Ammon's horn (tissue), 1 donor: ENCODE results near the gene CENPK.
"Not testable (repeated sequence)": the region's sequence is repeated elsewhere in the genome, so short reads cannot be mapped to it uniquely, and the experiment has no call there.

Experiments
- DNase-seq: peaks from one replicate; pipeline ENCODE4 v3.0.0-alpha.2; 2016; ENCODE audit warnings: low spot score

The CENPK gene, protein sequence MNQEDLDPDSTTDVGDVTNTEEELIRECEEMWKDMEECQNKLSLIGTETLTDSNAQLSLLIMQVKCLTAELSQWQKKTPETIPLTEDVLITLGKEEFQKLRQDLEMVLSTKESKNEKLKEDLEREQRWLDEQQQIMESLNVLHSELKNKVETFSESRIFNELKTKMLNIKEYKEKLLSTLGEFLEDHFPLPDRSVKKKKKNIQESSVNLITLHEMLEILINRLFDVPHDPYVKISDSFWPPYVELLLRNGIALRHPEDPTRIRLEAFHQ

DNA sequence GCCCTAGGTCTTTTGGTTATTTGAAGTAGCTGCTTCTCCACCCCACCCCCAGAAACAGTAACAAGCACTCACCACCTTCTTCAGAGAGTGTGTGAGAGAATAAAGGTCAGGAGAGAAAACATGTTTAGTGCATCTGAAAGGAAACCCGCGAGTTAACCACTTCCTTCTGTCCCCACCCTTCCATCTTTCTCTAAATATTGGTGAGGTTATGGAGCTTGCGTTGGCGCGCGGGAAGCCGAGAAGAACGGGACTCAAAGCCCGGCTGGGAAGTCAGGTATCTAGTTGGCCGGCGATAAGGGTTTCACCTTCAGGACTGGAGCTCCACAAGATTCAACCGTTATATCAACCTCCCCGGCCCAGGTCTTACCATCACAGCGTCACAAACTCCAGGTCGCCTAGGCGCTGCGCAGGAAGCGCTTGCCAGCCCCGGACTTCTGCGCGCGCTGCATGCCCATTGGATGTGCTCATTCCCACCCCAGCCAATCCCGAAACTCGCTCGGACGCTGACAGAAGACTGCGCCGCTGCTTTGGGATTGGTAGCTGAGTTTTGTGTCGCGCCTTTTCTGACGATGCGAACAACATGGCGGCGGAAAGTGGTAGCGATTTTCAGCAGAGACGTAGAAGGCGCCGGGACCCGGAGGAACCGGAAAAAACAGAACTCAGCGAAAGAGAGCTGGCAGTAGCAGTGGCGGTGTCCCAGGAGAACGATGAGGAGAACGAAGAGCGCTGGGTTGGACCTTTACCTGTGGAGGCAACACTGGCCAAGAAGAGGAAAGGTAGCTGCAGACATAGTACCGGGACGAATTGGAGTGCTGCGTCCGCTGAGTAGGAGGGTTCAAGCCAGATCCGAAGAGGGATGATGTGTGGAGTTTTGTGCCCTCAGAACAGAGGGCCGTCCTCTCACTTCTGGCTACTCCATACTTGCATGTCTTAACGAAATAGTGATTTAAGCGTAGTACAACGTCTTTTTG lies at the start of gene CENPK, which contains the start of gene PPWD1:
Gene CENPK (minus strand): TSS at position 438 of the 971 bp plus-strand sequence. CDS start 8,261 bp downstream, outside the sequence.
Gene PPWD1 (plus strand): TSS at position 566 of the 971 bp plus-strand sequence. CDS start 15 bp downstream, at position 581.
- DNase-seq, result peak; percentile 97

DNA sequence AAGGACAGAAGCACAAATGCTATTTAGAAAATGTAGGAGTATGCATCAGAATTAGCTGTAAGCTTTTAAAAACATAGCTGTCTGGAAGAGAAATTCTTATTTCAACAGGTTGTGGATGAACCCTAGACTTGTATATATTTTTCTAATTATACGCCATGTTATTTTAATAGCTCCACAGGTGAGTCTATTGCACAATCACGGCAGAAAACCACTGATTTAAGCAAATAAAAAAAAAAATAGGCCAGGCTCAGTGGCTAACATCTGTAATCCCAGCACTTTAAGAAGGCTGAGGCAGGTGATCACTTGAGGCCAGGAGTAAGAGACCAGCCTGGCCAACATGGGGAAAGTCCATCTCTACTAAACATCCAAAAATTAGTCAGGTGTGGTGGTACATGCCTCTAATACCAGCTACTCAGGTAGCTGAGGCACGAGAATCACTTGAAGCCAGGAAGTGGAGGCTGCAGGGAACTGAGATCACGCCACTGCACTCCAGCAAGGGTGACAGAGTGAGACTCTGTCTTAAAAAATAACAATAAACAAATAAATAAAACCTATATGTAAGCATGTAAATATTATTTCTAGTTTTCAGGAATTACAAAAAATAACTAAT lies 49.4 kb upstream of the CENPK start:
- DNase-seq, result no peak

DNA sequence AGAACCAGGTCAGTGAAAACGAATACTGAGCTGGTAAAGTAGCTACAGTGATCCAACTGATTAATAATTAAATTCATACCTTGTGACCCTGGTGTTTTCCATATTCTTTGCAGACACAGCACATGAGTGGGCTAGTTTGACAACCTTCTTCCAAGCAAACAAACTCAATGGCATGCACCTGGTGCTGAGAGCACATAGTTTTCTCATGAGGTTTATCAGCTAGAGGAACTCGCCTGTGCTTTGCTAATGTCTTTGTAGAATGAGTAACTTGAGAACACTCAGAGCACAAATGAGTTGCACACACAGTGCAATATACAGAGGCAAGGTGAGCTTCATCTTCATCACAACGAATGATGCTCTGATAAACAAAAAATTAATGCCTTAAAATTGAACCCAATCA lies 48.6 kb upstream of the CENPK start:
- no peak for DNase-seq

DNA sequence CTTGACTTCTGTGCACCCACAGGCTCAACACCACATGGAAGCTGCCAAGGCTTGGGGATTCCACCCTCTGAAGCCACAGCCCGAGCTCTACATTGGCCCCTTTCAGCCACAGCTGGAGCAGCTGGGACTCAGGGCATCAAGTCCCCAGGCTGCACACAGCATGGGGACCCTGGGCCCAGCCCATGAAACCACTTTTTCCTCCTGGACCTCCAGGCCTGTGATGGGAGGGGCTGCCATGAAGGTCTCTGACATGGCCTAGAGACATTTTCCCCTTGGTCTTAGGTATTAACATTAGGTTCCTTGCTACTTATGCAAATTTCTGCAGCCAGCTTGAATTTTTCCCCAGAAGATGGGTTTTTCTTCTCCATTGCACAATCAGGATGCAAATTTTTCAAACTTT lies 38.8 kb upstream of the CENPK start:
- not testable (repeated sequence) for DNase-seq

DNA sequence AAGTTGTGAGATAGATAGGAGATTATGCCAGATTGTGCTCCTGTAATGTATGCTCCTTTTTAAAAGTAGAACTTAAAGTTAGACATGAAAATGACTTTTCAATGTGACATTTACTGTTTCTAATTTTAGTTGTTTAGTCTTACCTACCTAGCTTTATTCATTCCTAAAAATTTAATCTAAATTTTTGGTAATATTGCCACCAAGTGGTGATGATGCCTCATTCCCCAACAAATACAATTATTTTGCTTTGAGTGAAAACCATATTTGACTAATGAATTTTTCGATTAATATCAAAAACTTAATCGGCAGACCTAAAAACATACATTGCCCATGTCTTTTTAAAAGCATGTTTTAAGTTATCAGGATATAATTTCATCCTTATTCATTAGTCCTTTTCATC lies 25.7 kb upstream of the CENPK start:
- DNase-seq, result no peak

DNA sequence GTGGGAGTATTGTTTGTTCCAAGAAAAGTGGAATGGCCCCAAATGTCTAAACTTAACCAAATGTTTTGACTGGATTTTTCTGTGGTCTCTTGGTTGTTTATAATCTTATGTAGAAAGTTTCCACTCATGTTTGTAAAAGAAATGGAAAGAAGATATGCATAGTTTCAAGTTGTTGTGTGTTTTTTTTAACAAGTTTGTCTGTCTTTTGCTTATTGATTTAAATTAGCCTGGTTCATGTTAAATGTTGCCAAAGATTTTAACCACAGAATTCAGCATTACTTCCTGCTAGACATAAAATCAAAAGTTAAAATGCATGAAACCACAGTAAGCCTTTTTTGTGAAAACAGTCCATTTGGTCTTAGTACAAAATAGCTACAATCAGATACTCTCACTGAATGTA lies 14.2 kb upstream of the CENPK start:
- DNase-seq, result no peak

DNA sequence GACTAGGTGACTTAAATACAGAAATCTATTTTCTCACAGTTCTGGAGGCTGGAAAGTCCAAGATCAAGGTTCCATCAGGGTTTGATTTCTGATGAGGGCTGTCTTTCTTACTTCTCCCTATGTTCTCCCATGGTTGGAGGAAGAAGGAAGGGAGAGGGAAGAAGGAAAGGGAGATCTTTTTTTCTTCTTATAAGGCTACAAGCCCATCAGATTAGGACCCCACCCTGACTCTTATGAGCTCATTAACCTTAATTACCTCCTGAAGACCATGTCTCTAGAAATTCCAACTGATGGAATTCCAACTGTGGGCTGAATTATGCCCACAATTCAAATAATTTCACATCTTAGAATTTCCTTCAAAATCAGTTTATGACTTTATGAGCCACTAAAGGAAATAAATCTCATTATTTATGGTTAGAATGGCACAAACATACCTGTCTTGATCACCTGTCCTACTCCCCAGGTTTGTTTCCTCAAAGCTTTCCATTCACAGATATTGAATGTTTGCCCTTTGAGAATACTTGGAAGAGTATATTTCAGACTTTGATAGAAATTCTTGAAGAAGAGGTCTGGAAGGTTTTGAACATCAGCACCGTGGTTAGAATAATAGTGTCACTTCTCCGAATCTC lies 7.7 kb upstream of the CENPK start:
- DNase-seq, result no peak

DNA sequence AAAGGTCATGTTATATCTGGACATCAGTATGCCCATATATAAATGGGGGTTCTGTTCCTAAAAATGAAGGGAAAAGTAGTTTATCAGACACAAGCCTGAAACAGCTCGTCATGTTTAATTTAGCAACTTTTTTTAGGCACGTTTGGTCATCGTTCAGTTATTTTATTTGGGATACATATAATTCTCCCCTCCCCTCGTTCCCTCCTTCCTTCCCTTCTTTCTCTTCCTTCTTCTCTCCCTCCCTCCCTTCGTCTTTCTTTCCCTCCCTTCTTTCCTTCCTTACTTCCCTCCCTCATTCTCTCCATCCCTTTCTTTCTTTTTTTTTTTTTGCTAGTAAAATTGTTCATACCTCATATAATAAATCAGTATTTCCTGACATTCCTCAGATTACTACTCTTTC lies 3.5 kb upstream of the CENPK start:
- no peak for DNase-seq

DNA sequence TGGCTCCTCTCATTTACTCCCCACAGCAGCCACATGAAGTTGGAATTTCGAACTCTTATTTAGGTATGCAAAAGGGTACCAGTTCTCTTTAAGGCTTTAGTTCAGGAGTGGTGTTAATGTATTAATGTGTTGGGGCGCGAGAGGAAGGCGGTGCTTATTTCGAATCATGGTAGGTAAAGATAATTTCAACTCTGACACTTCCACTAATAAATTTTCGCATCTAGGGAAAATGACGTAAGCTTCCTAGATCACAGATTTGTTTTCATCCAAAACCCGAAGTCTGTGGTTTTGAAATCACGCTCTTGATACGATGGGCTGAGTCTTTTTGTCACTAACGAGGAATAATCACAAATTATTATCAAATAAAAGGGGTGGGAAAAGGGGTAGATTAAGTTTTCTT lies 809 bp upstream of the CENPK start:
- DNase-seq, result no peak

DNA sequence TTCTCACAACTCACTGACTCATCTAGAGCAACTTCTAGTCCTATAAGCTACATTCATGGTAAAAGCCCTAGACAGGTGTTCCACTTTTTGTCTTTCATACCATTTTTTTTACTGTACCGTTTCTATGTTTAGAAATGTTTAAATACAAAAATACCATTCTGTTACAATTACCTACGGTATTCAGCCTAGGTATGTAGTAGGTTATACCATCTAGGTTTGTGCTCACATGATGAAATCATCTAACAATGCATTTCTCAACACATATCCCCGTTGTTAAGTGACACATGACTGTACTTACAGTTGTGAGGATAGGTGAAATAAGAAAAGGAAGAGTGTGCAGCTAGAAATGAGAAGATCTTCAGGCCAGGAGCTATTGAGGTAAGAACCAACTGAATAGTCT lies 6.2 kb downstream of the CENPK start:
- no peak for DNase-seq

DNA sequence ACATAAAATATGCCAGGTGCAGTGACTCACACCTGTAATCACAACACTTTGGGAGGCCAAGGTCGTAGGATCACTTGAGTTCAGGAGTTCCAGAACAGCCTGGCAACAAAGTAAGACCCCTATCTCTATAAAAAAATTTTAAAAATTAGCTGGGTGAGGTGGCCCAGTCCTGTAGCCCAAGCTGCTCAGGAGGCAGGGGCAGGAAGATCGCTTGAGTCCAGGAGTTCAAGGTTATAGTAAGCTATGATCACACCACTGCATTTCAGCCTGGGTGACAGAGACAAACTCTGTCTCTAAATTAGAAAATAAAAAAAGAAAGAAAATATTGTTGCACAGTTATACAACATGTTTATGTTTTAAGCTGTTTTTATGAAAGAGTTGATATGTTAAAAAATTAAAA lies 6.8 kb downstream of the CENPK start:
- DNase-seq, result no peak

DNA sequence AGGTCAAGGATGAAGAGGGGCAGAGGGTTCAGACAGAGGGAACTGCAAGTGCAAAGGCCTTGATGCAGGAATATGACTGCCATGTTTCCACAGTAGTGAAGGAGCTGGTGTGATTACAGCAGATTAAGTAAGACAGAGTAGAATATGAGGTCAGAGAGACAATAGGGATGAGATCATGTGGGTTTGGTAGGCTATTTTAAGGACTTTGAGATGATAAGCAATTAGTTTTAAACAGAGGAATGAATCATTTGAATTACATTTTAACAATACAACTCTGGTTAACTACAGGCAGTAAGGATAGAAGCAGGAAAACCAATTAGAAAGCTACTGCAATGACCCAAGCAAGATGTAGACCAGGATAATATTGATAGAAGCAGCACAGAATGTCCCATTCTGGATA lies 7.7 kb downstream of the CENPK start:
- DNase-seq, result no peak

DNA sequence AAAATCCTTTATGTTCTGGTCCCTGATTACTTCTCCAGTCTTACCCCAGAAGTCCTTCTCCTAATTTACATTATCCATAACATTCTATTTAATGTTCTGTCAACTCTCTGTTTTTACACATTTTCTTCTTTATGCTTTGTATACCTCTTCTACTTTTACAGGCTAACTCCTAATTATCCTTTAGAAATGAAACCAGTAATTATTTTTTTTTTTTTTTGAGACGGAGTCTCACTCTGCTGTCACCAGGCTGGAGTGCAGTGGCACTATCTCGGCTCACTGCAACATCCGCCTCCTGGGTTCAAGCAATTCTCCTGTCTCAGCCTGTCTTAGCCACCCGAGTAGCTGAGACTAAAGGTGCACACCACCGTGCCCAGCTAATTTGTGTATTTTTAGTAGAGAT lies 9.0 kb downstream of the CENPK start:
- DNase-seq, result no peak

DNA sequence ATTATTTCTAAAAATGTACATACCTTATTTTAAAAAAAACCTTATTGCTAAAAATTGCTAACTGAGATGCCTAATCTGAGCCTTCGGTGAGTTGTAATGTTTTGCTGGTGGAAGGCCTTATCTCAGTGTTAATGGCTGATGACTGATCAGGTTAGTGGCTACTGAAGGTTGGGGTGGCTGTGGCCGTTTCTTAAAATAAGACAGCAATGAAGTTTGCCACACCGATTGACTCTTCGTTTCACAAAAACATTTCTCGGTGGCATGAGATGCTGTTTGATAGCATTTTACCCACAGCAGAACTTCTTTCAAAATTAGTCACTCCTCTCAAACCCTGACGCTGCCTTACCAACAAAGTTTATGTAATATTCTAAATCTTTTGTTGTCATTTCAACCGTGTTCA lies 14.7 kb downstream of the CENPK start:
- no peak for DNase-seq

DNA sequence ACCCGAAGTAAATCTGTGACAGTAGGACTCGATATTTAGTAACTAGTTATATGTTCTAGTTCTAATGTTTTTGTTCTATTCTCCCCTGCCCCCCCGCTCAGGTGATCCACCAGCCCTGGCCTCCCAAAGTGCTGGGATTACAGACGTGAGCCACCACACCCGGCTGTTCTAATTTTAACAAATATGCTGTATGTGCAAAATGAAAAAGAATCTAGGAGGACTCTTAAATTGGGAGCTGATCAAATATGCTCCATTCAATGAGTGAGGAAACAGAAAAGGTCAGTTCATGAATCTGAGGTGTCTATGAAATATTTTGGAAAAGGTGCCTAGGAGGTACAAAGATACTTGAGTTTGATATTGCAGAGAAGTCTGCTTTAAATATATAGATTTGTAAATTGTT lies 16.8 kb downstream of the CENPK start:
- no peak for DNase-seq

DNA sequence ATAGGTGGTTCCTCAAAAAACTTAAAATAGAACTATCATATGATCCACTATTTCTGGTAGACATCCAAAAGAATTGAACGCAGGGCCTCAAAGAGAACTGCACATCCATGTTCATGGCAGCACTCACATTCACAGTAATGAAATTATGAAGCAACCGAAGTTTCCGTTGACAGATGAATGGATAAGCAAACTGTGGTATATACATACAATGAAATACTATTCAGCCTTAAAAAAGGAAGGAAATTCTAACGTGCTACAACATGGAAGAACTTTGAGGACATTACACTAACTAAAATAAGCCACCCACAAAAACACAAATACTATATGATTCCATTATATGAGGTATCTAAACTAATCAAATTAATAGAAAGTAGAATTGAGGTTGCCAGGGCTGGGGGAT lies 18.5 kb downstream of the CENPK start:
- no peak for DNase-seq

DNA sequence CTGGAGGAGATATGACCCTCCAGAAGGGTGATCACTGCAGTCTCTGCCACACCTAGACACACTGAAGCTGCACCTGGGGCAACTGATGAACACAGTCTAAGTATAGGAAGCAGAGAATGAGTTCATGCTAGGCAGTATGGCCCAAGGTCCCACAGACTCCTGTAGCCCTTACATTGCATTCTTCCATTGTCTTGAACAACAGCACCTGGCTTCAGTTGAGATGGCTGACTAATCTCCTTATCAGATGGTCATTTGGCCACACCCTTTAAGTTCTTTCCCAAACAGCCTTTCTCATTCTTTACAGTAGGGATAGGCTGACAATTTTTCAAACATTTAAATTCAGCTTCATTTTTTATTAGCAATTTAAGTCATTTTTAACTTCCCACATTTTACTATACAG lies 23.1 kb downstream of the CENPK start:
- no peak for DNase-seq

DNA sequence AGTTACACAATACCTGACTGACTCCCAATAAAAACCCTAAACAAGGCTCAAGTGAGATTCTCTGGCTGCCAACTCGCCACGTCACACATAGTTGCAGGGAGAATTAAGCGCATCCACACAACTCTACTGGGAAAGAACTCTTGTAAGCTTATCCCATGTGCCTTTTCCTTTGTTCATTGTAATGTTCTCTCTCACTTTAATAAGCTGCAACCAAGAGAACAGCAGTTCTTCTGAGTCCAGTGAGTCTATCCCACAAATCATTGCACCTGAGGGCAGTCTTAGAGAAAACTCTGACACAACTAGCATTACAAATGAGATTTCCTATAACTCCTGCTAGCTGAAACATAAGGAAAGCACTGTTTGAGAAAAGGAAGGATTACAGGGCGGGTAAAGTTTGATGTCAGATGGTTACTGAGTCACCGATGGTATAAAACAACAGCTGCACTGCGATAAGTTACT lies 27.4 kb downstream of the CENPK start:
- DNase-seq, result no peak

DNA sequence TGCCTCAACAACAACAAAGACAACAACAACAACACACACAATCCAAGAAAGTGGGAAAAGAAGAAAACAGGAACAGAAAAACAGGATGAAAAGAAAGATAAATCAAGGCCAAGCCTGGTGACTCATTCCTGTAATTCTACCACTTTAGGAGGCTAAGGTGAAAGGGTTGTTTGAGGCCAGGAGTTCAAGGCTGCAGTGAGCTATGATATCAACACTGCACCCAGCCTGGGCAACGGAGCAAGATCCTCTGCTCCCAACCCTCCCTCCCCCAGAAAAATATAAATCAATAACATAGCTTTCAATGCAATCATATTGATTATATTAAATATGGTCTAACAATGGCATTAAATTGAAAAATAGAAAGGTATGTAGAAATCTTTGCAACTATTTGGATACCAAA lies 32.1 kb downstream of the CENPK start:
- DNase-seq, result no peak

DNA sequence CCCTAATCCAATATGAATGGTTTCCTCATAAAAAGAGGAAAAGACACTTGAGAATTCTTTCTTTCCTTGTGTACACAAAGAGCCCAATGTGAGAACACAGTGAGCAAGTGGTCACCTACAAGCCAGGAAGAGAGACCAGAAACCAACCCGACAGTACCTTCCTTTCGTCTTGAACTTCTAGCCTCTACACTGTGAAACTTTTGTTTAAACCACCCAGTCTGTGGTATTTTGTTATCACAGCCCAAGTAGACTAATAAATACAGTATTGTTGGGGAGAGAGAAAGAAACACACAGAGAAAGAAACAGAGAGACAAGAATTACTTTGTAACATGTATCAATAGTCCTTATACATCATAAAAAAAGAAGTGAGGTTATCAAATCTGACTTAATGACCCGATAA lies 37.2 kb downstream of the CENPK start:
- DNase-seq, result no peak

DNA sequence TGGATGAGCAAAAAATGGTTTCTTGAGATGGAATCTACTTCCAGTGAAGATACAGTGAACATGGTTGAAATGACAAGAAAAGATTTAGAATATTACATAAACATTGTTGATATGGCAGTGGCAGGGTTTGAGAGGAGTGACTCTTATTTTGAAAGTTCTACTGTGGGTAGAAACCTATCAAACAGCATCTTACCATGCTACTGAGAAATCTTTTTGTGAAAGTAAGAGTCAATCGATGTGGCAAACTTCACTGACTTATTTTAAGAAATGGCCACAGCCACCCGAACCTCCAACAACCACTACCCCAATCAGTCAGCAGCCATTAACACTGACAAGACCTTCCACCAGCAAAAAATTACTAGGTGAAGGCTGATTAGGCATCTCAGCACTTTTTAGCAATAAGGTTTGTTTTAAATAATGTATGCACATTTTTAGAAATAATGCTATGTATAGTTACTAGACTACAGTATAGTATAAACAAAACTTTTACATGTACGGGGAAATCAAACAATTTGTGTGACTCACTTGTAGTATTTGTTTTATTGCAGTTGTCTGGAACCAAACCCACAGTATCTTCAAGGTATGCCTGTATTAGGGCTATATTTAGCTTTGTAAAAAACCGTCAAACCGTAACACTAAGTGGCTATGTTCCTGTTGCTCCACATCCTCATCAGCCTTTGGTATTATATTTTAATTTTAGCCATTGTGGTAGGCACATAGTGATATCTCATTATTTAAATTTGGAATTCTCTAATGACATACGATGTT lies 50.6 kb downstream of the CENPK start:
- no peak for DNase-seq
